SK-N-DZ (cell line): ENCODE data around the gene RSPH3. TPM values are rescaled to one million over a fixed set of nuclear protein-coding genes. Genes with fewer than 3 reads are reported as not detected.
"Not testable (repeated sequence)": the region's sequence is repeated elsewhere in the genome, so short reads cannot be mapped to it uniquely, and the experiment has no call there.

Experiments
- DNase-seq: peaks from one replicate; pipeline ENCODE4 v3.0.0-alpha.2; 2015; ENCODE audit warnings: low spot score
- polyA plus RNA-seq, 2 experiments: library from polyadenylated mRNA; depleted of rRNA; stranded (reverse); fragments of >200 nt; gene quantifications; 2 replicates each; pipeline ENCODE4 v1.2.3, GENCODE V29; 2014

RSPH3 gene
- 0.96 and 1.5 TPM in 2 replicates for polyA plus RNA-seq (2014; cell fraction: cytosol; rRNA removed)
- 0.67 and 0.84 TPM in 2 replicates for polyA plus RNA-seq (2014; cell fraction: nucleus; rRNA removed)

DNA sequence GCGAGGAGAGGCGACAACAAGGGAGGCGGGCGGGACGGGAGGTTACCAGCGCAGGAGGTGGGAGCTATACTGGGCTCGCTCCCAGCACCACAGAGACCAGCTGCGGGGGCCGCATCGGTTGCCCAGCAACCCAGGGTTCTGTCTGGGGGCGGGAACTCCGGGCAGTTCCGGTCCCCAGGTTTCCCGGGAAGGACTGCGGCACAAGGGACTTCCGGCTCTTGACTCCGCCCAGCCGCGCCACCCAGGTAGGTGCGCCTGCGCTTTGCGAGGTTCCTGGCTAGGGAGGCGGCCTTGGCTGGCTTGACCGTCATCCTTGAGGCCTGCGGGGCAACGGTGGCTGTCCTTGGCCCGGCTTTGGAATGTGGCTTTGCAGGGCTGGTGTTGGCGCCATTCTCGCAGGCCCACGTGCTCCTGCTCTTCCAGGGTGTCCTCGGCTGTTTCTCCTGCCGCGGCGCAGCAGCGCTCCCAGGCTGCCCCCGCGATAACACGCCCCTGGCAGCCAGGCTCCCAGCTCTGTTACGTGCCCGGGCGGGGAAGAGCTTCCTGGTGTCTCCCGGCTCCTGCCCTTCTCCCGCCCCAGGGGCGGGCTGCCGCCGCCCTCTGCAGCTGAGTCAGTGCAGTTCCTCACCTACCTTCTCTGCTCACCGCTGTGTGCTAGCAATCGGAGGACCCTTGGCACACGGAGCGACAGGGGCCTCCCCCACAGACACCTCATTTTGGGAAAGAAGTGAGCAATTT lies at the start of gene RSPH3:
RSPH3 (minus strand) TSS at position 537 of the 738 bp plus-strand sequence. CDS start 652 bp downstream, outside the sequence.
- DNase-seq, result peak; percentile 96

DNA sequence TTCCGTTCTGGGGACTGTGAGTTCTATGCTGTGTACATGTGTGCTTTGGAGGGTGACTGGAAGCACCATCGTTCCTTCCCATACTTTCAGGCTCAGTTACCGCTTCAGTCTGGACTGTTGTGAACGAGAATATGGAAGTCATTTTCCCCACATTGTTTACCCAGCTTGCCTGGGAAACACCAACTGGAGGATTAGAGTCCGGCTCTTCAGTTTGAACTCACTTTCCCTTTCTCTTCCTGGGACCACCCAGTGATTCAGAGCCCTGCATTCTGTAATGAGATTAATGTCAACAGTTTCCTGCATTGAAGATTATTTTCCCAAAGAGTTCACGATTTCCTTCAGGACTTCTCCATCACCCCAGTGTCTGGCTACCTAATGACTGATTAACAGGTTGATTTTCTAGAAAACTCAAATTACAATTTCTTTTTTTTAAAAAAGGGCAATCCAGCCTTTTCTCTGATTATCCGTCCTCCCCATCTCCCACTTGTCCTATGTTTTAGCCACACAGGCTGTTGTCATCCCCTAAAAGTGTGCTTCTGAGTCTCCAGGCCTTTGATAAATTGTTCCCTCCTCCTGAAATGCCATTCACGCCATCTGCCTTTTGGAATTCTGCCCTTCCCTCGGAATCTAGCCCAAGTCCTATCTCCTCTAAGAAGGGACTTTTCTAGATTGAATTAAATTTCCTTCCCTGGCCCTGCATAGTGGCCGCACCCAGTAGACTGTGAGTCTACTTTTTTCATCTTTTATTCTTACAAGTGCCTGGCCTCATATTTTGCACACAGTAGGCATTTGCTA lies 48.1 kb upstream of the RSPH3 start:
- DNase-seq, result no peak

DNA sequence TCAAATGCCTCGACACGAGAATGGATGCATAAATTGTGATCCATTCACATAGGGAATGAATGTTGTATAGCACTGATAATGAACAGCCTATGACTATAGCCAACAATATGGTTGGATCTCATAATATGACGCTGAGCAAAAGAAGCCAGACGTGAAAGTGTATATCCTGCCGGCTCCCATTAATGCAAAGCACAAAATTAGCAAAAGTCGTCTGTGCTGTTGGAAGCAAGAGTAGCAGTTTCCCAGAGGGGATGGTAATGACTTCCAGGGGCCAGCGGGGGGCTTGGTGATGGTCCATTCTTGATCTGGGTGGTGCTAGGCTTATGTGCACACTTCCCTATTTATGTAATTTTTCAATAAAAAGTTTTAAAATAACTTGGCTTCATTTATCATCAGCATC lies 45.8 kb upstream of the RSPH3 start:
- DNase-seq, result no peak

DNA sequence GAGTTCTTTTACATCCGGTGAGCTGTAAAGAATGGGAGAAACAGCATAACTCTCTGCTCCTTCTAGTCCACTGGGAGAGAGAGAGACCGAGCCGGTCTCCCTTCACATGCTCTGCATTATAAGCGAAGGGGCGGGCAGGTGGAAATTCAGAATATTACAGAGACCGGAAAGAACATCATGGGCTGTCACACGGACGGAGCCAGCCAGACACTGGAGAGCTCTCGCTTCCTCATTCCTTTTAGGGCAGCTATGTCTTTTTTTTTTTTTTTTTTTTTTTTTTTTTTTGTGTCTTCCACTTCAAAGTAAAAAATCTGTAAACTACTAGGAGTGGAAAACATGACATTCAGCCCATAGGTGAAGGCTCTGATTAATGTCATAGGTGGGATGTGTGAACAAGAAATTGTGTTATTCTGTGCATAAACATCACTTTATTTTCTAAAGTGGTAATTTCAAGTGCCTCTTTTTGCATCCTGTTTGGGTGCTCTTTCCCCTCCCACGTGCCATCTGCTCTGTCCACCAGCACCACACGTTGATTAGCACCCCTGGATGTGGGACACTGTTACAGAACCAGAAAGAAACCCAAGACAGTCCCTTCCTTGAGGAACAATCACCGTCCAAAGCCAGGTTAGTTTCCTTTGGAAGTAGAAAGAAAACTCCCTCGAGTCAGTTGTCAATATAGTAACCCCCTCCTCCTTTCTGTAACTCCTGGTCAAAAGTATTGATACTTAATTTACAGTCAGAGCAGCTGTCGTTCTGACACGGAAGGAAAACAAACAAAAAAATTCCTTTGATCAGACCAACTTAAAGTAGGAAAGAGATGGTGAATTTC lies 45.1 kb upstream of the RSPH3 start, which contains the start of gene TAGAP:
TAGAP (minus strand) TSS at position 93 of the 829 bp plus-strand sequence. CDS start 845 bp downstream, outside the sequence.
- no peak for DNase-seq

- no peak for DNase-seq
Observed at GRCh38 chr6:159043947-159044346, 43.9 kb upstream of the RSPH3 start.

DNA sequence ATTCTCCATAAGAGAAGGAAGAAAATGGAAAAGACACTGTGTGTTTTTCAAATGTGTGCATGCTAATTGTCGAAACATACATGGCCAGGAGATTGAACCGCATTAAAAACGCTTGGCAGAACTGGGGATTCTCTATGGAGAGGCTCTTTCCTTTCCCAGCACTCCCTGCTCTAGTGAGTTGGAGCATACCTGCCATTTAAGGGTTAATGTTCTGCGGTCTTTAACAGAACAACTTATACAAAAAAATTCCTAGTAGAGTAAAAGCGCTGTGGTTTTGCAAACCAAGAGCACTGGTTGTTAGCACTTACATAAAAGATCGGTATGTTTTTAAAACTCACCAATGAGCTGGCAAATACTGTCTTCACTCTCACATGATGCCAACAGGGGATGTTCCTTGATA lies 43.2 kb upstream of the RSPH3 start:
- DNase-seq, result no peak

DNA sequence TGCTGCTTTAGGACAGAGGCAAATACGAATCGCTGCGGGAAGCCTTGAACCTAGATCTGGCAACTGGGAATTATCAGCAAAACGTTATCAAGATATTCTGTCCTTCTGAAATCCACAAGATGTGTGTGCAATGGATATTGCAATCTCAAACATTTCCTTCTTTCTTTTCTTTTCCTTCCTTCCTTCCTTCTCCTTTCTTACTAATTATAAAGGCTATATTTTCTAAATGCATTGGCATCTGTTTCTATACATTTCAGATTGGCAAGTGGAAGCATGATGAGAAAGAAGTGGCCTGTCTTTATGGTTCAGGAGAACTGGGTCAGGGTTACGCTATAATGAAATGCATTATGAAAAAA lies 42.8 kb upstream of the RSPH3 start:
- DNase-seq, result no peak

DNA sequence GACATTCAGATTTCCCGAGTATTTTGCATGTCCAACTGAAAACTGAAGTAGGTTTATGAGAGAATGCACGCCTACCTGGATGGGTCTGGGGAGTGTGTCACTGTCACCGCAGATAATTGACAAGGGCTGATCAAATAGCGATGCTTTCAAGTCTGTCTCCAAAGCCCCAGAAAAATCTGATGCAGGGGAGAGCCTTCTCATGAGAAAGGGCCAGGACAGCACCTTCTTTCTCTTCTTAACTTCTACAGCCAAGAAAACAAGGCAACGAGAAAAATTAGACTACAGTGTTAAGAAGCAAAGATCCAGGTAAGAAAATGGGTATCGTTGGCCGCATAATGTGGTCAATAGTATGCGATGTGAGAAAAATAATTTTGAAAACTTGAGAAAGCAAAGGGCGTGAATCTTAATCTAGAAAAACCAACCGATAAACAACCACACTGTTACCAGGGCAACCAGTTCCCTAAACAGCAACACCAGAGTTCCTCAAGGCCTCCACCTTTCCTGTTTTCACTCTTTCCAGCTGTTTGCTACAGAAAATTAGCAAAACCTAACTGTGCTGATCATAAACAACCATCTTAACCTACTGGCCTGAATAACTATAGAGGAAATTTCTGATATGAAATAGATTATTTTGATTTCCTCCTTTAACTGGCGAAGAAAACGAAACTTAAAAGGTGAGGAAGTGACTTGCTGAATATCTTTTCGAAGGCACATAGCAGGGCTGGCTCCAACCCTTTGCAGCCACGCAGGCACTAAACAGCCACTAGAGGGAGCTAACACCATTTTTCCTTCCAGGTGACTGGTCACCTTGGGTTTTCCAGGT lies 42.2 kb upstream of the RSPH3 start:
- peak; percentile 56 for DNase-seq

DNA sequence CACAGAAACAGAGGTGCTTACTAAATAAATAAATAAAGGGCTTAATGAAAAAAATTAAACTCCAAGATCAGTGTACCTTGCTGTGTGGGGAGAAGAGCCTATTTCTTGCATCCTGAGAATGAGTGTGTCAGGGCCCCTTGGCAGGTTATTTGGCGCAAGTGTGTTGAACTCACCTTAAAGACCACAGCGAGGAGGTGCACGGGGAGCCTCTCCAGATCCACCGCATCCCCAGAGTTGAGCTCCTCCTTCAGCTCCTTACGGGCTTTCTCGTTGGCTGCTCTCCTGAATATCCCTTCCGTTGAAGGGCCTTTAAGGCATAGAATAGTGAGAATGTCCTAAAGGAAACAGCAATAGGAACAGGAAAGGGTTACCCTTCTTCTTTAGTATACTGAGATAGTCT lies 41.2 kb upstream of the RSPH3 start:
- DNase-seq, result no peak

DNA sequence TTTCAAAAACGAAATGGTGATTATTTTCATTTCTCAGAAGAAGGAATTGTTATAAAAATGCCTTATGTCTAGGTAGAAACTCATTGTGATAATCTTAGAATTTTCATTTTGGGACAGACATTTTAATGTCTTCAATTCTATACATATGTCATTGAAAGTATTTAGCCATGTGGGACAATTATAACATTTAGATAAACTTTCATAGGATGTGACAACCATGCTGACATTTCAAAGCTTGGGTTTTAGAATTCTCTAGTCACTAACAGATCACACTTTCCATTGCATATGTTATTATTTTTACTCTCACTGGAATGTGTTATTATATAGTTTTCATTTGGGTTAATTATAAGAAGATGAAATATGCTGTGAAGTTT lies 39.9 kb upstream of the RSPH3 start:
- no peak for DNase-seq

DNA sequence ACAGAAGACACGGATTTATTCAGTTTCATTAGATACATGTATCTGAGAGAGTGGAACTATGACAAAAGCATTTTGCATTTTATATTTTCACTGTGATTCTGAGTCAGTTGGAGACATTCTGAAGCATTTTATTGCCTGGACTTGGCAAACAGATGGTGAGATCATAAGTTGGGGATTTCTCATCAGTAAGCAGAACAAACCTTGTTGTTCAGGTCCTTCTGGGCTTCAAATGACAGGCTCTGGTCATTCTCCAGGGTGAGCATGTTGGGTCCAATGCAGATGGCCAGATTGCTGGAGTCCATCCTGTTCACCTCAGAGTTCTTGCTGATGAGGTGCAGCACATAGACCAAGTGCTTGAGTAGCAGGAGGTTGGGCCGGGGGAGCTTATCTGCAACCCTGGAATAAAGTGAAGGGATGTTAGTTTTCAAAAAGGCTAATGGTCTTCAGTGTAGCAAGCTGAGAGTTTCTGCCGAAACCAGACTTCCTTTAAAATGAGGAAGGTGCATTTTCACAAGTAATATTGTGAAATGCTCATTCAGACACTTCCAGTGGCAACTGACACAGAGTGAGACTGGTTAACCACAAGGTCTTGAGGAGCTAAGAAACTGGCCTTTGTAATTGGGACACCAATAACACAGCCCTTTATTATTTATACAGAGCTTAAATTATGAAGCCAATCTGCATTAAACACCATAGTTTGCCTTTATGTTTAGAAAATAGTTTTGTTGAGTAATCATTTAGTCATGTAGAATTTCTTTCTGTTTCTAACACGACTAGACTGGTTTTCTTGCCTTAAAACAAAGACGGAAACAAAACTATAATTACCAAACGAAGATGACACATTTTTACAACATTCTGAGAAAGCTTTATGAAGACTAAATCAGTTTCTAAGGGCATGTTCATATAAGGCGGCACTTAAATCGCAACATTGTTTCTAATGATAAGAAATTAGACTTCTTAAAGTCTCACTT lies 39.2 kb upstream of the RSPH3 start:
- DNase-seq, result no peak

DNA sequence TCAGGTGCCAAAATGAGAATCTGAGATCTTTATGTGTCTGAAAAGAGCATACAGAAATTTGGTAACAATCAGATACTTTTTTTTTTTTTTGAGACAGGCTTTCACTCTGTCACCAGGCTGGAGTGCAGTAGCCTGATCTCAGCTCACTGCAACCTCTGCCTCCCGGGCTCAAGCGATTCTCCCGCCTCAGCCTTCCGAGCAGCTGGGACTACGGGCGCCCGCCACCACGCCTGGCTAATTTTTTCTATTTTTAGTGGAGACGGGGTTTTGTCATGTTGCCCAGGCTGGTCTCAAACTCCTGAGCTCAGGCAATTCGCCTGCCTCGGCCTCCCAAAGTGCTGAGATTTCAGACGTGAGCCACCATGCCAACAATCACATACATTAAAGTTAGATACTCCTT lies 38.3 kb upstream of the RSPH3 start:
- not testable (repeated sequence) for DNase-seq

DNA sequence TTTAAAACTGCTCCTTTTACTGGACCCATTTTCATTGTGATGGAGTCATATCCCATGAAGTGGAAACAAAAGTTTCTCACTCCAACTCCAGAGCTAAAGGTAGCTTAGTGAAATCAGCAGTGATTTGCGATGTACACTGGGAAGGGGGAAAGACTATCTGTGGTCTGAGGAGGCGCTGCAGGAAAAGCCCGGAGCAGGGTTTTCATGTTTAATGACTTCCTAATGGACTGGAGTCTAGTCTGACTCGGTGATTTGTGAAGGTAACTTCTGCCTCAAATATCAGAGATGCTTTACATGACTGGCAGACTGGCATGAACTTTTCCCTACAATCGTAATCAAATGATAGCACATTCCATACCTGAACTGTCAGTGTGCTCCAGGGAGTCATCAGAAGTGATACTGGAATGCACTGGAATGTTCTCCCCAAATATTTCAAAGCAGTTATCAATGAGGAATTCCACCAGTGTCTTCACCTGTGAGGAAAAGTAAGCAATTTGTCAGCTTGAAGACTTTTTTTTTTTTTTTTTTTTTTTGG lies 37.8 kb upstream of the RSPH3 start:
- DNase-seq, result no peak

DNA sequence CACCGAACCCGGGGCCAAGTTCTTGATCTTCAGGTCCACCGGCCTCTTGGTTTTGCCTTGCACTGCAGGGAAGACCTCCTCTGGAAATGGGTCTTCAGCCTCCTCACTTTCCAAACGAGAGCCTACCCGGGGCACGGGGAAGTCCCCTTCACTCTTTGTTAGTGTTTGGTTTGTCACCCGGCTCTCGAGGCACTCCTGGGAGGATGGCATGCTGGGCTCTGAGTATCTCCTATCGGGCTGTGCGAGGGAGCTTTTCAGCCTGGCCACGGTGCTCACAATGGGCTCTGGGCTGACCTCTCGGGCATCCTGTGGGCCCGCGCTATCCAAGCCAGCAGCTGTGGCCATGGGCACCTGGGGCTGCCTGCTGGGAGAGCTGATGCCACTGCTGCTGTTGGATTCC lies 36.7 kb upstream of the RSPH3 start:
- DNase-seq, result no peak

GRCh38 chr6:159035891-159036290 lies 35.9 kb upstream of the RSPH3 start:
- no peak for DNase-seq

DNA sequence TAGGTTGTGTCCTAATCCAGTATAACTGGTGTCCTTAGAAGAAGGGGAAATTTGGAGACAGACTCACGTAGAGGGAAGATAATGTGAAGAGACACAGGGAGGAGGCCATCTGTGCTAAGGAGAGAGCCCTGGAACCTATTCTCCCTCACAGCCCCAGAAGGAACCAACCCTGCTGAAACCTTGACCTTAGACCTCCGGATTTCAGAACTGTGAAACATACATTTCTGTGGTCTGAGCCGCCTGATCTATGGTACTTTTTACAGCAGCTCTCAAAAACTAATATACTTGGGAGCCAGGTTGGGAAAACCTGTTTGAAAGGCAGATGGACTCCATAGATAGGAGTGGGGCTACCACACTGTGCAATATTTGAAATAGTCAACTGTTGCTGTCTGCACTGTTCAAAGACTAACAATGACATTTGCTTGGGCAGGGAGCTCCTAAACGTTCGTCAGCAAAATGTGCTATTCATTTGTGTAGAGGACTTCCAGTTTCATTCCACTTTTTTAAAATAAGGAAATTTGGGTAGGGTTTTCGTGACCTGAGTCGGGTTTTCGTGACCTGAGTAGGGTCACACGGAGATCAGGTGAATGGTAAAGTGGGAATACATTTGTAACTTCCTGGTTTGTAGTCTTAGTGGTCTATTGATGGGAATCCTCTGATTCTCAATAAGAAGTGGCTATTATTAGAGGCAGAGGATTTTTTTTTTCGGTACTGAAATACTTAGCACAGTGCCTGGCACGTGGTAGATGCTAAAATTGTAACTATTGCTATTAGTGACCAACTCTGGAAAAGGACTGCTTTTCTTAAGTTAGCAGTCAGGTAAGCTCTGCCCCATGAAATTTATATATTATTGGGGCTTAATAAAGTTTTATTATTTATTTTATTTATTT lies 33.4 kb upstream of the RSPH3 start:
- DNase-seq, result no peak

DNA sequence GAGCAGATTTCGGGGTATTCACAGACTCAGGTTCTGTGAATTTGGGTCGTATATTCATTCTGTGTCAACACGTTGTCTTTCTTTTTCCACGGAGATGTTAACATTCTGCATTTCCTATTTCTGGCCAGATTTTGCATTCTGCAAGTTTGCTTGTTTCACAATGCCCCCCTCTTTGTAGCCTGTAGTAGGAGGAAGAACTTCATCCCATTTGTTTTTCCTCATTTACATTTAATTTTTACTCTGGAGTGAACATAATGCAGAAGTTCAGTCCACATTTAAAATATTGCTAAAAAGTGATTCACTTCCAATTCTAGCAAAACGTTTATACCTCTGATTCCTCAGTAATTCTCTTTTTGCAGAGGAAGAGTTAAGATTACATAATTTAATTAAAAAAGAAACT lies 31.8 kb upstream of the RSPH3 start:
- DNase-seq, result no peak

DNA sequence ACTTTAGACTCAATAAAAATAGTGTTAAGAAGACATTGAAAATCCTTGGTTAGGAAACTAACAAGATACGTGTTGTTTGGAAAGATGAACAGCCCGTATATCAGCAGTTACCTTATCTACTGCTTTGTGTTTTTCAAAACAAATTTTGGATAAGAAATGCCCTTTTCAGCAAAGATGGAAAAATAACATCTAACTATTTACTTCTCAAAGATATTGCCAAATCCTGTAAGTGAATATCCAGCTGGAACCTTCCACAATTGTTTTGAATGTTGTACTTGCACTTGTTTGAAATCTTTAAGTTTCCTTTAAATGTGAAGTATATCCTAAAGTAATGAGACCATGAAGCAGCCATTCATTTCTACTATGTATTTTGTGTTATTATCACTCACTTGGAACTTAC lies 30.2 kb upstream of the RSPH3 start:
- DNase-seq, result no peak

DNA sequence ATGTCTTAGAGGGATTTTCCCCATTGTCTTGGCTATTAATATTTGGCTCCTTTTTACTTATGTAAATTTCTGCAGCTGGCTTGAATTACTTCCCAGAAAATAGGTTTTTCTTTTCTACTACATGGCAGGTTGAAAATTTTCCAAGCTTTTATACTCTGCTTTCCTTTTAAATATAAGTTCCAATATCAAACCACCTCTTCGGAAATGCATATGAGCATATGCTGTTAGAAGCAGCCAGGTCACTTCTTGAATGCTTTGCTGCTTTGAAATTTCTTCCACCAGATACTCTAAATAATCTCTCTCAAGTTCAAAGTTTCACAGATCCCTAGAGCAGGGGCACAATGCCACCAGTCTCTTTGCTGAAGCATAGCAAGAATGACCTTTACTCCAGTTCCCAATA lies 25.2 kb upstream of the RSPH3 start:
- DNase-seq, result not testable (repeated sequence)
